Stimulated activated CD4-positive, alpha-beta T cell treated with anti-CD3 and anti-CD28 coated beads, Interleukin-15, amount 100 ng/mL, for 24 hours (primary cell): ENCODE results near the gene LDLRAD3.
"Not testable (repeated sequence)": the region's sequence is repeated elsewhere in the genome, so short reads cannot be mapped to it uniquely, and the experiment has no call there.

ENCODE experiments used
- DNase-seq: peaks from one replicate; pipeline ENCODE4 v3.0.0-alpha.2; 2020

Gene LDLRAD3

DNA sequence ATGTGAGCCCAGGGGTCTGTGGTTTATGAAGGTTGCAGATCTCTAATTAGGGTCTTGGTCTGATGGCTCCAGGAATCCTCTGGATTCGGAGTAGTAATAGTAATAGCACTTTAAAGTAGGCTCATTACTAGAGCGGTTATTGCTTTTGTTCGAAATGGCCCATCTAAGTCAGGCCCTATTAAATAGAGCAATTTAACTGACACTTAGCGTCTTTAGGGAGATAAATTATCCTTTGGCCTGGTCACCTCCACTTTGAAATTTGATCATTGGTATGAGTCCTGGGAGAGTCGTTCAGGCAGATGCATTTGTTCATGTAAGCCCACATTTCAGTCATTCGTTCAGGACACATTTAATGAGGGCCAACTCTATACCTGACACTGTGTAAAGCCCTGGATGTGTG lies 54.8 kb downstream of the LDLRAD3 start:
- DNase-seq, result no peak

DNA sequence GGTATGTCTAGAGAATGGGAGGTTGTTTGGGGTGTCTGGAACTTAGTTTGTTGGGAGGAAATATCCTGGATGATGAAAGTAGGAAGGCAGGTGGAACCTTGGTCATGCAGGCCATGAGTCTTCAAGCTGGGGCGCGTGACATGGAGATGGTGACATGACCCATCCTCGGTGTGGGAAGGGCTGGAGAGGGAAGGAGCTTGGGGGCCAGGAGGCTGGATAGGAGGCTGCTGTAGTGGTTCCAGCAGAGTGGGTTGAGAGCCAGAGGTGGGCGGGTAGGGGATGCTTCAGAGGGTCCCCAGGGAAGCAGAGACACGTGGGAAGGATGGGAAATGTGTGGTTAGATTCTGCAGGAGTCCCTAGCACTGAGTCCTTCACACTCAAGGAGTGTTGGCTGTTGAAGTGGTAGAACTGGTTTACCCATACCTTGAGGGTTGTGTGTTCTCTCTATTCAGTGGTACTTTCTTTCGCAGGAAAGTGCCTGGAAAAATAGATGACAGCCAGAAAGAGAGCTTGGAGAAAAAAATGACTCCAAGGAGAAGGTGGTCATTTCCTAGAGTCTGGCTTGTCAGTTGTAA lies 56.8 kb downstream of the LDLRAD3 start:
- no peak for DNase-seq

DNA sequence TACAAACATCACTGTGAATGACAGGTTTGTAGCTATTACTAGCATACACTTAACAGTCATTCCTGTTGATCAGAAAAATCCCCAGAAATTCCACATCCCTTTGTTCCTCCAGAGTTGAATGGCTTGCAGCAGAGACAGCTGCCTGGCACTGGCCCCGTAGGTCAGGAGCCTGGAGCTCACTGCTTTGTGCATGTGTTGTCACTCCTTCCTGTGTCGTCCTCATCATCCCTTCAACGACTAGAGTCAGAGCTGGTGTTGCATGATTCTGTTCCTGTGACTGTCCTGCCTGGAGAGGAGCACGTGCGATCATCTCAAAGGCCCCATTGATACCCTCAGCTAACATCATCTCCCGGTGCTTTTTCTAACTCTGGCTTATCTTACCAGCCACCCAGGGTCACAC lies 58.3 kb downstream of the LDLRAD3 start:
- DNase-seq, result no peak

DNA sequence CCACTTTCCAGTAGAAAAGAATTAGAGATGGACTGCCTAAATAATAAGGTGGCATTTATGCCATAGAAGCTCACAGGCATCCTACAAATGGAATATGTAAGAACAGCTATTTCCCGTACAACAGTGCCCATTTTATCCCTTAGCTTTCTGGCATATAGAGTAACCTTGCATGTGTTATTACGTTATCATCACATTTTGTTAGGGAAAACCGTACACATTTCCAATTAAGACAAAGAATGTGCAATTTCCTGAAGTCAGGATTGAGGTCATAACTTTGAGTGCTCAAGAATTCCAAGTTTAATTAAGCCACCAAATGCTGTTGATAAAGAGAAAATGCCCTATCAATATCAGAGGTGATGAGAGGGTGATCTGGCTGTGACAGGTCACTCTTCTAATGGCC lies 58.9 kb downstream of the LDLRAD3 start:
- no peak for DNase-seq

DNA sequence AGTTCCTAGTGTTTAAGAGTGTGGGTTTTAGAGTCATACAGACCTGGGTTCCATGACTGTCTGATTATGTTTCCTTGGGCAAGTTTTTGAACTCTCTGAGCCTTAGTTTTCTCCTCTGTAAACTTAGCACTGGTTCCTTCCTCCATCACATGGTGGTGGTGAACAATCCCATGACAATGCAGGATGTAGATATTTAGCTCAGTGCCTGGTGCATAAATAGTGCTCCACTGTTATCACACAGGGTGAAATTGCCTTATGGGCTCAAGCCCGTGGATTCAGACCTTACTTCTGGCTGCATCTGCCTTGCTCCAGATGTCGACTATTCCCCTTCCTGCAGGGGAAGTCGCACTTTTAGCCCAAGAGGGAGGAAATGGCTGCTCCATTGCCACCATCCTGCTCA lies 62.7 kb downstream of the LDLRAD3 start:
- DNase-seq, result no peak

DNA sequence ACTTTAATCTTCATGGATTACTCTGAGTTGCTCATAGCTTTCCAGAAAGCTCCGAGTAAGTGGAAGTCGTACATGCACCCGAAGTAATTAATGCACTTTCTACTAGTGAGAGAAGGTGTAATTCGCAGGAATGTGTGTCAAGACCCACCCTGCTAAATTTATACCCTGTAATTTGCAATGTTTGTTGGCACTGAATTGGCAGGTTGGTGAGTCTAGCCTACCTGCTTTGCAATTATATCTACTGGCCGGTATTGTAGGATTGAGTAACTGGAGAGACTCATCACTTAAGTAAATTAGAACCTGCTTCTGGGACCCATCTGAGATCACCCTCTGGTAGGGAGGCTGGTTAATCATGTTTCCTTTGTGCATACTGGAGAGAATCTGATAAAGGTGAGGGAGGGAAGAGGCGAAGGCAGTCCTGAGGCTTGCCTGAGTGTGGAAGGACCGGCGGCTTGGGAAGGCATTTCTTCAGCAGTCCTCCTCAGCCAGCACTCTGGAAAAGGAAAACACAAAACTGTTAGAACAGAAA lies 63.3 kb downstream of the LDLRAD3 start:
- DNase-seq, result no peak

DNA sequence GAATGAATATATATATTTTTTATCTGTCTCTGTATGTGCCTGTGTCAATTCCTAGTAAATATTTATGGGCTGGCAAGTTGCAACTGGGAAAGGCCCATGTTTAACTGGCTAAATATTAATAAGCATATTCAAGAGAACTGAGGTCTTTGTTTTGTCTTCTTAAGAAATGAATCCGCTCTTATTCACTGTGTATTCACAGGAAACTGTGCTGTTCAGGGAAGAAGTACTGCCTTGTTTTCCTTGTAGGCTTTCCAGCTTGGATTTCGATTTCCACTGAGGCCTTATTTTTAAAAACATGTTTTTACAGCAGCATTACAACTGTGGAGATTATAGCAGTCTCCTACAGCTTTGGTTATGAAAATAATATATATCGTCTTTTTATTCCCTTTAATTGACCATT lies 64.7 kb downstream of the LDLRAD3 start:
- no peak for DNase-seq

DNA sequence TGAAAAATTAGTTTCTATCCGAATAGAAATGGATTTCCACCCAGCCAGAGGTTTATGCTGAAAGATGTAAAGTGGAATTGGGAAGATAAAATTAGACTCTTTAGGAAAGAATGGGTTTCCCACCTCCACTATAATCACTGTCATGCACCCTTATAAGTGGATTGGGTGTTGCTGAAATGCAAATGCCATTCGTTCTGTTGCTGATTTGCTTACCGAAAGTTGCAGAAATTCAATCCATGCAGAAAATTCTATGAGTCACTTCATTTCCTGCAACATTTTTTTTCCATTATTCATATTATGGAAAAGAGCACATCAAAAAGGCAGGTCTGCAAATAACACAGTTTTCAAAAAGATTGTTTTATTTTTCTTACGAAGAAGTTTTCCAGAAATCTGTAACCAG lies 65.6 kb downstream of the LDLRAD3 start:
- DNase-seq, result no peak

DNA sequence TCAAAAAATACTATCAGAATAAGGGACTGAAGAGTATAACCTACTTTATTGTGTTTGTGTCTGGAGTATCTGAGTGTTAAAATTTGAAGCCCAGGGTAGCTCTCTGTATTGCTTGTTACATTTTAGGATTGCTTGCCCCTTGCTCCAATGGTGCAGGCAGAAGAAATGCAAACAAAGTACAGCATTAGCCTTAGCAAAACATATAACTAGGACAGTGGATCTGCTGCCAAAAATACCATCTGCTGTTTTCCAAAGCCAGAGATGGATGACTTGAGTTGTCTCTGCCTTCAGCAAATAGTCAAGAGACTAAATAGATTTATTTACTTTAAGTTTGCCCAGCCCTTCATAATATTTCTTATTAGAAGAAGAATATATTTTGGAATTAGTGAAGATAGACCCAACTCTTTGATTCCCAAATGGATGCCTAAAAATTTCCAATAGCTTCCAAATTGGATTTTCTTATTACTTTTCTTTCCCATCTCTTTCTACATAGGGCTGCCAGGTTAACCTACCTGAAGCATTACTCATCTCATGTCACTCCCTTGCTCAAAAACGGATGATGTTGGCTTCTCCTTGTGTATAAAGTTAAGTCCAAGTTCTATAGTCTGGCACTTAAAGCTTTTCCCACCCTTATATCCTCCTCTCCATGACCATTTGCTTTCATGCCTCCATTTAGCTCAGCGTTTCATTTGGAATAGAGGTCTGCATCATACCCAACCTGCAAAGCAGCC lies 66.3 kb downstream of the LDLRAD3 start:
- DNase-seq, result no peak

DNA sequence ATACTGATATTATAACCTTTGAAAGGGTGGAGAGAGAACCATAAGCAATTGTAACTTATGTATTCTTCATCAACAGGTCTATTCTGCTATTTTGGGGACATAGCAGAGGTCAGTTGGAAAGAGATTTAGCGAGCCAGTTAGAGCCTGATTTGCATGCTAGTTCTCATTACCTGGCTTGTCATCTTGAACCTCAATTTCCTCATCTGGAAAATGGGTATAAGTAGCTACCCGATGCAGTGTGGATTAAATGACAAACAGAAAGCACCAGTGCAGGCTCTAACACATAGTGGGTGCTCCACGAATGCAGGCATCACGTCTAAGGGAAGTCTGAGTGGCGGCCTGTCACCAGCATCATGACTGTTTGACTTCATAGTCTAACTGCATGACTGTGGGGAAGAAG lies 67.7 kb downstream of the LDLRAD3 start:
- DNase-seq, result no peak

DNA sequence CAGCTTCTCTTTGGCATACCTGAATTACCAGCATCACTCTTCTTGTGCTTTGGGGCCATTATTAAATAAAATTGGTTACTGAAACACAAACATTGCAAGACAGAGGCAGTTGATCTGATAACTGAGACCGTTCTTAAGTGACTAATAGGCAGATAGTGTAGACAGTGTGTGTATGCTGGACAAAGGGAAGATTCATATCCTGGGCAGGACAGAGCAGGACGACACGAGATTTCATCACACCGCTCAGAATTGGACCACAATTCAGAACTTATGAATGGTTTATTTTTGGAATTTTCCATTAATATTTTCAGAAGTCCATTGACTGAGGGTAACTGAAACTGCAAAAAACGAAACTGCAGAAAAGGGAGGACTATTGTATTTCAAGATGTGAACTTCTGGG lies 68.6 kb downstream of the LDLRAD3 start:
- DNase-seq, result no peak

DNA sequence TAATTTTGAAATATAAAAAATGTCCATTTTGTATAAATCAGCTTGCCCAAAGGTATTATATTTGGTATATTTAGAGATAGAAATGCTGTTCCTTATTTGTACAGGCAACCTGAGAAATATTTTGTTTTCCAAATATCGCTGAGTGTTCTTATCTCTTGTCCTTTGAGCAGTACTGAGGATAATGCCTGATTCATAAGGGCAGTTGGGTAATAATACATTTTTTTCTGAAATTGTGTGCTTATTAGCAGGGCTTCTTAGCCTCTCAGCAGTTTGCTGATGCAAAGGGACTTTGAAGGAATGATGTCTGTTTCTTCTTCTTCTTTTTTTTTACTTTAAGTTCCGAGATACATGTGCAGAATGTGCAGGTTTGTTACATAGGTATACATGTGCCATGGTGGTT lies 69.1 kb downstream of the LDLRAD3 start:
- no peak for DNase-seq

DNA sequence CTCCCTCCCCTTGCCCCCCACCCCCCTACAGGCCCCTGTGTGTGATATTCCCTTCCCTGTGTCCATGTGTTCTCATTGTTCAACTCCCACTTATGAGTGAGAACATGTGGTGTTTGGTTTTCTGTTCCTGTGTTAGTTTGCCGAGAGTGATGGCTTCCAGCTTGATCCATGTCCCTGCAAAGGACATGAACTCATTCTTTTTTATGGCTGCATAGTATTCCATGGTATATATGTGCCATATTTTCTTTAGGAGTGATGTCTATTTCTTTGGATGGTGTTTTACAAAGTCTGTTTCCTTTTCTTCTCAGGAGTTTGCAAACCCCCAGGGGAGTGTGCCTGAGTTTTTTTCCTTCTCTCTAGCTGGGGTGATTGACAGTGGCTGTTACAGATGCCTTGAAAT lies 69.6 kb downstream of the LDLRAD3 start:
- not testable (repeated sequence) for DNase-seq

DNA sequence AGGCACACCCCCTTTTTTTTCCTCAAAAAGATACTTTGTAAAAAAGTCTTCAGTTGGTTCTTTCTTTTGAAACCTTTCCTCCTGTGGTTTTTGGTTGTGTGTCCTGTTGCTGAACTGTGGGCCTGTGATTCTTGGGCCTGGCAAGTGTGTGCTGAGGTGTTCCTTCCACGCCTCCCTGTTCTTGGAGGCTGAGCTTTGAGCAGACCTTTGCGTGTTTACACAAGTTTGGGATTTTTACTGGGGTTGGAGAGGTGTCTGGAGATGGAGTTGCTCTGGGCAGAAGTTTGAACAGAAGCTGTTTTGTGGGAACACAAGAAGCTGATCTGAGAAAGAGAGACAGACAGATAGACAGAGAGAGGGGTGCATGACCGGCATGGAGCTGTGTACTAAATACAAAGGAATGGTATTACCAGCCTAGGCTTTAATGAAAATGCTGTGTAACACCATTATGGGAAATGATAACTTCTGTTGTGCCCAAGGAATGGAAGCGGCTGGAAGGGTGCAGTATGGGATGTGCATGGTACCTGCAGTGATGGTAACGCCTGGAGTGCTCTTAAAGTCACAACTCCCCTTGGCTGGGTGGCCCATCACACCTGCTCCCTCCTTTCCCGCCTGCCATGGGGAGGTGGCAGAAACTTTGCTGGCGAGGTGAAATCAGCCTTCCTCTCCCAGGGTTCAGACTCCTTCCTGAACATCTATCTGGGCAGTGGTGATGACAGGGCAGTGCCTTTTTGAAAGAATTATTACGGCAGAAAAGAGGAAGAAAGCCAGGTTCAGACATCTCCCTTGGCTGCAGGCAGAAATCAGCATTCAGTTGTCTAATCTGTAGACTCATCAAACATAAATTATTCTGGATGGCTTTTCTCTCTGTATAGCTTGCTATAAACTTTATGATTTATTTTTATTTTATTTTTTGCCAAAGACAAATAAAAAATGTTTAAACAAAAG lies 70.4 kb downstream of the LDLRAD3 start:
- no peak for DNase-seq

DNA sequence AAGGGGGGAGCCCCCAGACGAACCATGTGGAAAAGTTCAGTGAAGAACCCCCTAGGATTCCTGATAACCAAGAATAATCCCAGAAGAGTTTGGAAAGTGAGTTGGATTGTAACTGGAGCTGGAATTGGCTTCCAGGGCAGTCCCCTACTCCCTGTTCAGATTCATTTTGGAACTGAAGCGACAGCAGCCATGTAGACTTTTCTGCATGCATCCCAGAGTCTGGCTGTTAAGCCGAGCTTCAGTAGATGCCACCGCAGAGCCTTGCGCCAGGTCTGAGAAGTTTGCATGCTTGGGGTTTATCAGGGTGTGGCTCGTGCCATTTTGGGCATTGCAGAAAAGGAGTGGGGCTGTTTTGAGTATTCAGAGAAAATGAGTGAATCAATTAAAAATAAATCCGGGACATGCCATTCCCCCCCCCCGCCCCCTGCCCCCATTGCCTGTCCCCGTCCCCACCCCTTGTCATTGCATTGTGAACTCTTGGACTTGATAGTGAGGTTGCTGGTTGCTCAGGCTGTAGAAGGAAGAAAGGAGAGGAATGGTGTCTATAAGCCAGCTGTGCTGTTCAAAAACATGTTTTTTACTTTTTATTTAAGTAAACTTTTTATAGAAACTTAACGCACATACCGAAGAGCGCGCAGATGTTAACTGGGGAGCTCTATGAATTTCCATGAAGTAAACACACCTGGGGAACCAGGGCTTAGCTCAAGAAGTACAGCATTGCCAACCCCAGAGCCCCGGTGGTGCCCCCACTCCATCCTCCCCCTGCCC lies 71.2 kb downstream of the LDLRAD3 start:
- no peak for DNase-seq

DNA sequence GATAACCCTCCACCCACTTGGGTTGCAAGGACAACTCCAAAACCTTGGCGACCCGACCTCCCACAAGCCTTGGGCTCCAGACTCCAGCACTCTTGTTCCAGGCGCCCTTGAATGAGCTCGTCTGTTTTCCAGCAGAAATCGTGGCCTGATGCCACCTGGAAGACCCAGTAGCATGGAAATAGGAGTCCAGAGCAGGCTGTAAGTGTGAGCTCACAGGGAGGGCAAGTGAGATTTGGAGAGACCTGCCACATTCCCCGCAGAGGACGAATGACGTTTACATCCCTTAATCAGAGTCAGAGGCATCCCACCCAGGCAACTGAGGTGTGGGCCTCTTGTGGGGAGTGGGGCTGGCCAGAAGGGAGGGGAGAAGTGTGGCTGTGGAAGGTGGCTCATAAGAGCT lies 71.9 kb downstream of the LDLRAD3 start:
- no peak for DNase-seq

DNA sequence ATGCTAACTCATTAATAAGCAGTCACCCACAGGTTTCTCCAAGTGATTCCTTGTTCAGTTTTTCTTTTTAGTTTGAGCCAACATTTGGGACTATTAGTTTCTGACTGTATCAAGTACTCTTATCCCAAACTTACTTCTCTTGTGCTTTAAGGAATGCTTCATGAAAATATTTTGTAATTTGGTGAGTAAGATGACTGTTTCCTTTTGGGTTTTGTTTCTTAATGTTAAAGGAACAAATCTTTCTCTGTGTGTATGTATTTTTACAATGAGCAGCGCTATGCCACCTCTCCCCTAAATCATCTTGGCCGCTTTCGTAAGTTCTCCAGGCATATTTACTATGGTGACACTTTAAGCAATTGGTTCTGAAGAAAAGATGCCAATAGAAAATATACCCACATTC lies 72.4 kb downstream of the LDLRAD3 start:
- no peak for DNase-seq

DNA sequence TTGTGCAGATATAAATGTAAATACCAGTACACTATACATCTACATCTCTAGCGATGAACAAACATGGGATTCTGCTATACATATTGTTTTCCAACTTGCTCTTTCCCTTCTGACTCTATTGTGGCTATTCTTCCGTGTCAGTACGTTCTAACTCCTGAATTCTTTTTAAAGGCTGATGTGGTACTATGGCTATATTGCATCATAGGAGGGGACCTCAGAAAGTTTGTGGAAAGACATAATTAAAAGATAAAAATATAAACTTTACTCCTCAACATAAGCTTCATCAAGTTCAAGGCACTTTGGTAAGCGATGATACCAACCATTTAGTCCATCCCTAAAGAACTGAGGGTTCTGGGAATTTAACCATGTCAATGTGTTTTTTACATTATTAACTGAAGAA lies 72.8 kb downstream of the LDLRAD3 start:
- DNase-seq, result no peak

DNA sequence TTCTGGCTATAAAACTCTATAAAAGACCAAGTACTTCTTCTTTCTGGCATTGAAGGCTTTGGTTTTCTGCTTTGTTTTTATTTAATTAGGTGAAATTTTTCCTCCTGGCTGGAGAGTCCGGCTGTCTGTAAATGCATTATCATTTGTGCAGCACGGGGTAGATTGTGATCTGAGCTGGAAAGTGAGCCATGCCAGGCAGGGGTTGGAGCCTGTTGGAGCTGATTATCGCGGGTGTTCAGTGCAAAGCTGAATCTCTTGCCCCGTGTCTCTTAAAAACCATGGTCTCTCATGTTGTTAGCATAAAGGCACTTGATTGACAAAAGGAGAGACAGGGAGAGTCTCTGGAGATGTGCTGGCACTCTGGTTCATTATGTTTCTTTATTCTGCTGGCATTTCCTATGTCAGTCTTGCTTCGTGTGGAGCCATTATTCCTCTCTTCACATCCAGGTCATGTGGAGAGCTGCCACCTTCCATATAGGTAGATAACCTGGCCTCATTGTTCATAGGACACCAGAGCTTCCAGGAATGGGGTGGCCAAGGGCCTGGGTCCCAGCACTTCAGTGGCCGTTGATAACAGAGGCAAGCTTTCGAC lies 75.2 kb downstream of the LDLRAD3 start:
- no peak for DNase-seq

DNA sequence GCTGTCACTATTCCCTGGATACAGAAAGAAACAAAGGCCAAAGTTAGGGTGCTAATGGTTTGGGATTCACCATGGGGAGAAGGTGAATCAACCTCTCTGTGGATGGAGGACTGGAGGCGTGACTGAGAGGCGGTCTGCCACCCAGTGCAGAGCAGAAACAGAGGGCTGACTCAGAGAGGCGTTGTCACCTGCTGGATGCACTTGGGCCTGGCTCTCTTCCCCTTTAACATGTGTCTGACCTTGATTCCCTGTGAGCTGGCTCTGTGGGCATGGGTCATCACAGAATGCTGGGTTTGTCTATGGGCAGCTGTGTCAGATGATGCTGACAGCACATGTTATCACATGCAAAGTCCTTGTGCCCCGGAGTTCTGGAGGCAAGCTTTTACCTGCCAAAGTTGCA lies 75.9 kb downstream of the LDLRAD3 start:
- no peak for DNase-seq

DNA sequence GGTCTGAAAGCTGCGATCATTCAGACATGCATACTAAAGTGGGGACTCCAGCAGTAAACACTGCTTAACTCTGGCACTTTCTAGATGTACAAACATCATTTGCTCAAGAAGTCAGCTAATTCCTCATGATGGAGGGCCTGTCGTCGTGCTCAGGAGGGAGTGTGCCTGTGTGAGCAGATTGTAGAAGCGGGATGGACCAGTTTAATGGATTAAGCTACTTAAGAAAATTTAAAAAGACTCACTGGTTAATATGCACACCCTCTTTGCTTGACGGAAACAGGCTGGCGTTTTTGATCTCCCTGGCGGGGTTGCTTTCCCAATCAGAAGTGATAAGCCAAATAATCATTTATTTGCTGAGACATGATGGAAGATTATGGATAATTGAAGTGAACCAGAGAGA lies 79.0 kb downstream of the LDLRAD3 start:
- DNase-seq, result no peak

DNA sequence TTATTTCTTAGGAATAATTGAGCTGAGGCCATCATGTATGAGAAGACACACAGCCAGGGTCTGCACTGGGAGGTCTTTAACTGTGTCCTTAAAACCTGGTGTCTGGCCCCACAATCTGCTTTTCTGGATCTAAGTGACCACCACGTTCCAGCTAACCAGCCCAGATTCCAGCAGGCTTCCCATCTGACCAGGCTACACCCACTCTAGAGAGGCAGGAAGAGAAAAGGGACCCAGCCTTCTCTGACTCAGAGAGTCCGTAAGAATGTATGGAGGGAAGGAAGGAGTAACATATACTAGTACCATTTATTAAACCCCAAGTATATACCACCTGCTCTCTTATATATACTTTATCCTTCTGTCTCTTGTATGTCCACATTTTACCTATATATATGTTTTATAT lies 80.1 kb downstream of the LDLRAD3 start:
- DNase-seq, result no peak

DNA sequence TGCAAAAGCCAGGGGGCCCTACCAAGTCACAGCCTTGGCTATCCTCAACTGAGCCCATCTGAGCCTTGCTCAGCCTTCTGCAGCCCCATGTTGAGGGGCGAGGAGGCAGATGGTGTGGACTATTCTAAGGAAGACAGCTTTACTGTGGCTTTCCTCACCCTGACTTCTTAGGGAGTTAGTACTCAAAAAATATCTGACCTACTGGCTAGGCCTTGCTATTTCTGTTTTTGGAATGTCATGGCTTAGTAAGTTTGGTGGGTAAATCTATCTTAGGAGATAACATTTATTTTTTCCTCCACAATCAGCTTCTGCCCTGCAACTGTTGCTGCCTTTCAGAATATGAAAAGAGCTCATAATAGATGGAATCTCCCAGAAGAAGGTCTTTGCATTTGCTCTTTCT lies 80.9 kb downstream of the LDLRAD3 start:
- no peak for DNase-seq
